Stimulated activated CD4-positive, alpha-beta T cell treated with anti-CD3 and anti-CD28 coated beads, Interleukin-4, amount 100 ng/mL, for 1 hour (primary cell): ENCODE results near the gene PC.

Experiments
- DNase-seq: peaks from one replicate; pipeline ENCODE4 v3.0.0-alpha.2; 2020

The PC gene

GRCh38 chr11:66910016-66910415 is 48.2 kb downstream of the PC start:
- DNase-seq = no peak

- DNase-seq = no peak
These were observed 49.0 kb downstream of the PC start for GRCh38 chr11:66909181-66909580.

DNA sequence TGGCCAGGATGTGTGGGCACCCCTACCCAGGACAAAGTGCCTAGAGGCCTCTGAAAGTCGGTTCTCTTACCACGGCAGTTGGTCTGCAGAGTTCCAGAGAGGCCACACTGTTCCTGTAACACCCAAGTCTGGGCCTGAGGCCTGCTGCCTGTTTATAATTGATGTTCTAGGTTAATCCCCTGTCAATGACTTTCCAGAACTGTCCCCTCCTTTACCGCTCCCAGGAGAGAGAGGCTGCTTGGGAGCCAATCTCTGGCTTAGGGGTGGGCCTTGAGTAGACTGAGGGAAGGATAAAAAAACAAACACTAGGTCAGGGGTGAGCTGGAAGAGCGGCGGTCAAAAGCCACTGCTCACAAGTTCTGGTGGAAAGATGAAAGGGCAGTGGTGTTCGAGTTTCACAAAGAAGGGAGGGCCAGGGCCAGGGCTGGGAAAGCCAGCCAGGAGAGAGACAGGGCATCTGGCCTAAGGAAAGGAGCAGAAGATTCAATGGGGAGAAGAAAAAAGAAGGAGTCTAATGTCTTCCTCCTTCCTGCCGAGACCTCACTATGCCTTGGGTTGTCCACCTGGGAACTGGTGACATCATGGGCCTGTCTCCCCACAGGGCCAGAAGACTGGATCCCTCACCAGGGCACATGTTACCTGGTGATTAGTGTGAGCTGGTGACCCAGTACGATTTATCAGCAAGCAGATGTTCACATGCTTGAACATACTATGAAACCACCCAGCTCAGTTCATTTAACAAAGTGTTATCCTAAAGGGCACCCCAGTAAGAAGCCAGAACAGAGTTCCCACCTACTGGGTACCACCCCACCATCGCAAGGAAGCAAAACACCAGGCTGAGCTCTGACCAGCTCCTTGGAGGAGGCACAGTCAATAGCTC is 50.2 kb downstream of the PC start:
- no peak for DNase-seq

DNA sequence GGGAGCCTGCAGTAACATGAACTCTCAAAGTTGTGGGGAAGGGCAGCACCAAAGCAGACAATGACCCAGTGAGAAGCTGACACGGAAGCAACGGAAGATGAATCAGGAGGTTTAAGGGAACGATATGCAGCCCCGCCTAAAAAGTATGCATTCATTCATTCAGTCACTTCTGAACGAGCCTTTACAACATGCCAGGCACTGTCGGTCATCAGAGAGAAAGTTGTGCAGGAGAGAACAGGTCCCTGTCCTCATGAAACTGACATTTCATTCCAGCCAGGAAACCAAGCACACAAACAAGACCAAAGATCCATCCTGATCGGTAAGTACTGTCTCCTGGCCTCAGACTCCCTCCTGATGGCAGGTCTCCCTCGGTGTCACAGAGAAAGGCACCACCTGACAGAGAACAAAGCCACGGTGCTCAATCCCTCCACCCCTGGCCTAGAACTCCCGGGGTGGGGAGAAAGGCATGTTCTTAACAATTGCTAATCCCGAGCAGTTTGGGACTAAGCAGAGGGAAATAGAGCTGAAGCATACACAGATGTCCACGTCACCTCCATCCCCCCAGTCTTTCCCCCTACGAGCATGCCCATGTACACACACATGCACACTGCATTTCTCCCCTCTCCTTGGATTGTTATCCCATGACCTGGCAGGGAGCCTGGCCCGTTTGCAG is 52.0 kb downstream of the PC start:
- DNase-seq = no peak

DNA sequence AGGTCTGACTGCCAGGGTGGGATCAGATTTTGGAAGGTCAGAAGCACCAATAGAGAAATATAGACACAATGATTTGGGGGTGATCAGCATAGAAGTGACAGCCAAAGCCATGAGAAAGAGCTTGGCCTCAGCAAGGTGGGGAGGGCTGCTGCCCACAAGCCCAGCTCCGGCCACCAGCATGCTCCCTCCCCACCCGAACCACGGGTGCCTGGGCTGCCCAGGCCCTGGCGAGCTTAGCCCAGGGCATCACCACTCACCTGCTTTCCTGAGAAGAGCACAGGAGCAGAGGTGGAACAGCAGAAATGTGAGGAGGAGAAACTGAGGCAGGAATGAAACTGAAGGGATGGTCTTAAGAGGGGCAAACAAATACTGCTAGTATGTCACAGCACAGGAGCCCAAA is 52.6 kb downstream of the PC start:
- DNase-seq = no peak

DNA sequence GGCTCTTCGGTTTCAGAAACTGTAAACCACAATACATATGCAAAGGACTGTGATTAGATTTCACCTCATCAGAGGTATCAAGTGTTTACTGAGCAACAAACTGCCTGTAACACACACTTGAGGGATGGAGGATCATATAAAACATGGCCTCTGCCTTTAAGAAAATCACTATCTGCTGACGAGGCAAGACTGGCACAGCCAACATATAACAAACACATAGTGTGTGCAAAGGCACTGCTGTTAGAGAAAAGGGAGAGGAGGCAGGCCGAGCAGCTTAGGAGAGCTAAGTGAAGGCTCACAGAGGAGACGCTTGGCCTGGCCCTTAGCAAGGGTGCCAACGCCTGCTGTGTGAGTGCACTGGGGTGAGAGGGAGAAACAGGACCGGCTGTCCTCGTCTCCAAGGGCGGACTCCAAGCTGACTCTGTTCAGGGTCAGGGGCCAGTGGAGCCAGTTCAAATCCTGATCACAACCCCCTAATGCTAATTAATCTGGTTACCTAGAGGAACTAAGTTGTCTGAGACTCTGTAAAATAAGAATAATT is 53.1 kb downstream of the PC start:
- DNase-seq = no peak

- DNase-seq = no peak
These were observed 53.6 kb downstream of the PC start for GRCh38 chr11:66904561-66904960.

GRCh38 chr11:66904055-66904454 is 54.1 kb downstream of the PC start:
- DNase-seq = no peak

GRCh38 chr11:66902486-66903177 is 55.6 kb downstream of the PC start:
- DNase-seq = no peak

DNA sequence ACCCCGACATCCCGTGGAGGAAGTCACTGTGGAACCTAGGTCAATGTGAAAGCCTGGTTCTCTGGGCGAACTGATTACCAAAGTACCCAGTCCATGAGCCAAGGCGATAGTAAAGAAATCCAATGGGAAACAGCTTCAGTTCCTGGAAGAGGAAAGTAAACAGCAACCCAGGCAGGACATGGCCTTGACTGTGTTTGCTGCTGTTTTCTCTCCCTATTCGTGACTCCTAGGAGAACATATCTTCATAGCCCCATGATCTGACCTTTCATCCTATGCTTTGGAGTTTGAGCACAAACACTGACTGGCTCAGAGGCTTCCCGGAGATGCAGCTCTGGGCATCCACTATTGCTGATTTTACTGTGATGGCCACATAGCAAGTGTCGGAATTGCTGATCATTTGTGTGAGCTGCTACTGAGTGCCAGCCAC is 56.2 kb downstream of the PC start:
- no peak for DNase-seq

DNA sequence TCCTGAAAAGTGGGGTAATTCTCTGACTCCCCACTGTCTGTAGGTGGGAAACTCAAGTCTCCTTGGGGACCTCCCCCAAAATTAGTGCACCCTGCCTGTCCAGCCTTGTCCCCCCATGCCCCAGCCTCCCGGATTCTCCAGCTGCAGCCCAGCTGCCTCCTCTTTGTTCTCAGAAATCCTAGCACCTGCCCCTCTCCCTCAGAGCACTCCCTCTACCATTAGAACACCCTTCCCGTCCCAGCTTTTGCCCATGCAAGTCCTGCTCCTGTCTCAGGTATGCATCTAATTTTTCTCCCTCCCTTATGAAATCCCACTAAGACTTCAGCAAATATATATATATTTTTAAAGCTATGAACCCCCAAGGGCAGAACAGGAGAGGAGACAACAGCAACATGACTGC is 64.0 kb downstream of the PC start:
- no peak for DNase-seq

DNA sequence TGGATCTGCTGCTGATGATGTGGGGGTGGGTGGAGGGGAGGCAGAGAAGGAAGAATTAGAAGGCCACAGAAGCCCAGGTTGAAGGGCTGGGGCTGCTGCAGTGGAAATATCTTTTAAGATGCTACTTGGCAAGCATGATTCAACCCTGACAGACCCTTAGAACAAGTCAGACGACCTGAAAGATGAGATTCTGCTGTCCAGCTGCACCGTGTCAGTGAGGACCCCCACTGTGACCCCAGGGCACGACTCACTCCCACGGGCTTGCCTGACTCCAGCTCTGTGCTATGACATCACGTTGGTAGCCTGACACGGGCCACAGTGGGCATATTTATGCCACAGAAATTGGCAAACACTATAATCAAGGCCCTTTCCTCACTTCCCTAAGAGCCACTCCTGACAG is 65.3 kb downstream of the PC start:
- no peak for DNase-seq

DNA sequence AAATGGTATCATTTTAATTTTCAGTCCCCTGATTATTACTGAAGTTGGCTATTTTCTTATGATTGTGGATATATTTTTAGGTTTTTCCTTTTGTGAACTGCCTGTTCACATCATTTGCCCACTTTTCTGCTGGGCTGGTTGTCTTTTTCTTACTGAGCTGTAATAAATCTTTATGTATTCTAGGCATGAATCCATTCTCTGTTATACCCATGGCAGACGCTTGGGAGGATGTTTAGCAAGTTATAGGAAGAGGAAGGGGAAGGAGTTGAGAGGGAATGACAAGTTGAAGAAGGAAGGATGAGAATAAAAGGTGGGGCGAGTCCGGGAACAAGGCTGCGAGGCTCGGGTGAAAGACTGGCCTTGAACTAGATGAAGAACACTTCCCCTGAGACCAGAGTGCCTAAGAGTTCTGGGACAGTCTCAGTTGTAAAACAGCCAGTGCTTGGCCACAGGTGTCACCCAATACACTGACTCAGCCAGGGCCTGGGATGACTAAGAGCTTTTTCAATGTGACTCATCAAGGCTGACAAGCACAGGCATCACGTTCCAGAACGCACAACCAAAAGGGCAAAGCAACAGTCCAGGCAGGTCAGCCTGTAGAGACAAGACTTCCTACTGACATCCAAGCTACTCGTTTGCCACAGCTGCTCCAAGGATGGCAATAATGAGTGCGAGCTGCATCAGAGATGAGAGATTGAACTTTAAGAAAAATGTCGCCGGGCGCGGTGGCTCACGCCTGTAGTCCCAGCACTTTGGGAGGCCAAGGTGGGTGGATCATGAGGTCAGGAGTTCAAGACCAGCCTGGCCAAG is 66.1 kb downstream of the PC start:
- DNase-seq = peak; percentile 39

DNA sequence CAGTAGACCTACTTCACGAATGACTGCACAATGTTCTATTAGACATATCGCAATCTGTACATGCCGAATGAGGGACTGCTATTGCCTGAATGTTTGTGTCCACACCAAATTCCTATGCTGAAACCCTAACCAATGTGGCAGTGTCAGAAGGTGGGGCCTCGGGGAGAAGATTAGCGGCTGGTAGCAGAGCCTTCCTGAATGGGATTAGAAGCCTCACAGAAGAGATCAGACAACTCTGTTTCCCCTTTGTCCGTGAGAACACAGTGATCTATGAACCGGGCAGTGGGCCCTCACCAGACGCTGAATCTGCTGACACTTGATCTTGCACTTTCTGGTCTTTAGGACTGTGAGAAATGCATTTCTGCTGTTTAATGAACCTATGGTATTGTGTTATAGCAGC is 68.2 kb downstream of the PC start:
- no peak for DNase-seq

- no peak for DNase-seq
These were observed 69.9 kb downstream of the PC start for GRCh38 chr11:66888282-66888681.

DNA sequence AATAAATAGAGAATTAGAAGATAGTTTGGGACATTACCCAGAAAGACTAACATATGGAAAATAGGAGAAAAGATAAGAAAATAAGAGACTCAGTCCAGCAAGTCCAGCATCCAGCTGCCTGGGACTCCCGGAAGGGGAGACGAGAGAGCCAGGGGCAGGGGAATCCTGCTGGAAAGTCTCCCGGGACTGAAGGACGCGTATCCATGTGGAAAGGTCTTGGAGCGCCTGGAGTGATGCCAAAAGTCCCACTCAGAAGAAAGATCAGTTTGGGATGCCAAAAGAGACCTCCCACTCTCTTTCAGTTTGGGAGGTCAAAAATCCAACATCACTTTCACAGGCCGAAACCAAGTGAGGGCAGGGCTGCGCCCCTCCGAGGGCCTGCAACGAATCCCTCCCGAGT is 70.7 kb downstream of the PC start:
- DNase-seq = no peak

GRCh38 chr11:66886671-66887221 is 71.4 kb downstream of the PC start:
- no peak for DNase-seq

GRCh38 chr11:66885950-66886440 is 72.2 kb downstream of the PC start:
- no peak for DNase-seq

- no peak for DNase-seq
These were observed 72.7 kb downstream of the PC start for GRCh38 chr11:66885469-66885868.

GRCh38 chr11:66884443-66884842 is 73.7 kb downstream of the PC start:
- no peak for DNase-seq

- peak; percentile 72 for DNase-seq
These were observed 74.9 kb downstream of the PC start for GRCh38 chr11:66883016-66883965.
